Measurements from ENCODE around the gene SERPINB6. TPM values are rescaled to one million over a fixed set of nuclear protein-coding genes. Genes with fewer than 3 reads are reported as not detected.

The SERPINB6 gene
- total and polyA plus RNA-seq, 8 donors = 79.1 to 281 (median 156) TPM

DNA sequence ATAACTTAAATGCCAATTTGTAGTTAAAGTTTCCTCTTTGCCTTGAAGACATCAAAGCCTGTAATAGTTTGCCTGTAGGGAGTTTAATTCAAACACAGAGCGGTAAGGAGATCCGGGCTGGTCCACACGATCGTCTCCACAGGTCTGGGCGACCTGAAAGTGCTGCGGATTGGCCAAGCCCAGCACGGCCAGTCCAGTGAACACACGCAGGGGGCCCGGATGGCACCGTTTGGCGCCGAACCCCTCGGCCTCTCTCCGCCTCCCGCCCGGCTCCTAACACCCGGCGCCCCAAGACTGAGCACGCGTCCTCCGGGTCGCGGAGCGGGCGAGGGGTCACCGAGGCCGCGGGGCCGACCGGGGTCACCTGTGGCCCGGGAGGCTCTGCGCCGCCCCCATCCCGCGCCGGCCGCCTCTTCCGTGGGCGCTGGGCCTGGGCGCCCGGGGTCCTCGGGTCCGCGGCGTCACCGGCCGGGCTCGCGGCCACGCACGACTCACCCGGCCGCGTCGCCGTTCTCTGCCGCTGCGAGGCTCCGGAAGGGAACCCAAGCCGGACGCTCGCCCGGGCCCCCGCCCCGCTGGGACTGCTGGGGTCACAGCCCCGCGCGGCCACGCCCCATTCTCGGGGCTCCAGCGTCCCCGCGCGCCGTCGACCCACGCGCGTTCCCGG, 481 bp downstream of the SERPINB6 start:
- Histone ChIP-seq H3K9me3 (no peaks in the 10 kb centered on the region), H3K4me1 (peaks cover 15 to 53% (median 38%) of the 10 kb centered on the region in 4 donors), H3K27me3 (no peaks in the 10 kb centered on the region), H3K27ac (peak overlapping the region; percentile 97 to 99 (median 98)), H3K36me3 (peaks cover 0 to 3% (median 0%) of the 10 kb centered on the region in 4 donors), H3K4me3 (peak overlapping the region; percentile 57 to 89 (median 73))
- WGBS, 5 donors = 0 to 1% (median 0%) methylated on average over 34 to 80 of the region's 80 CpGs
- intact Hi-C loops (cut with DNase I; ENCODE audit: low total_unique reads) = no loop called here
- no peak for TF ChIP-seq POLR2A (IDR thresholded peaks at IDR 0.05)
- no peak for TF ChIP-seq EP300 (IDR thresholded peaks at IDR 0.05)
- TF ChIP-seq POLR2AphosphoS5 (IDR thresholded peaks at IDR 0.05) = no peak
- TF ChIP-seq CTCF (IDR thresholded peaks at IDR 0.05) = no peak
- DNase-seq = peak; percentile 78 to 83

- peak overlapping the region; percentile 57 to 89 (median 73) for H3K4me3 ChIP-seq
- intact Hi-C loops (cut with DNase I; ENCODE audit: low total_unique reads) = no loop called here
Measured at GRCh38 chr6:2970034-2970685, 1.2 kb downstream of the SERPINB6 start.

DNA sequence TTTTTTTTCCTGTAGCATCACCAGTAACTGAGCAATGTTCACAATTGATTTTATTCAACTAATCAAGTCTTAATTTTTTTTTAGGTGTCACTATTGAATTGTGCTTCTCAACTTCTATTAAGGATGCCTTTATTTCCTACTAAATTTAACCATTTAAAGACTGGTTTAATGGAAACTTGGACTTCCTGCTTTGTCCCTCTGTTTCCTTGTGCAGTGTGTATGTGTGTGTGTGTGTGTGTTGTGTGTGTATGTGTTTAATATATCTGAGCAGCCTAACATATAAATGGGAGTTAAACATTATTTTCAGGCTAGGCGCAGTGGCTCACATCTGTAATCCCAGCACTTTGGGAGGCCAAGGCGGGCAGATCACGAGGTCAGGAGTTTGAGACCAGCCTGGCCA, 1.8 kb downstream of the SERPINB6 start:
- WGBS, 5 donors = 69 to 81% (median 78%) methylated on average over 3 of the region's 3 CpGs
- H3K27me3 ChIP-seq = no peaks in the 10 kb centered on the region
- peaks cover 0 to 3% (median 0%) of the 10 kb centered on the region in 4 donors for H3K36me3 ChIP-seq
- H3K4me3 ChIP-seq = peak overlapping the region in 1 of 4 donors; percentile 74
- peak overlapping the region in 4 of 5 donors; percentile 17 to 99 (median 98) for H3K27ac ChIP-seq
- intact Hi-C loops (cut with DNase I; ENCODE audit: low total_unique reads) = no loop called here
- H3K4me1 ChIP-seq = peaks cover 15 to 64% (median 40%) of the 10 kb centered on the region in 4 donors
- no peak for DNase-seq
- TF ChIP-seq POLR2A (IDR thresholded peaks at IDR 0.05) (no peak), CTCF (IDR thresholded peaks at IDR 0.05) (no peak), POLR2AphosphoS5 (IDR thresholded peaks at IDR 0.05) (no peak), EP300 (IDR thresholded peaks at IDR 0.05) (no peak)
- H3K9me3 ChIP-seq = no peaks in the 10 kb centered on the region

More at GRCh38 chr6:2970034-2970685, 1.2 kb downstream of the SERPINB6 start:
- Histone ChIP-seq H3K36me3 (peaks cover 0 to 3% (median 0%) of the 10 kb centered on the region in 4 donors), H3K27ac (peak overlapping the region; percentile 66 to 99 (median 98)), H3K27me3 (no peaks in the 10 kb centered on the region), H3K9me3 (no peaks in the 10 kb centered on the region), H3K4me1 (peaks cover 15 to 58% (median 40%) of the 10 kb centered on the region in 4 donors)
- WGBS, 5 donors = 24 to 31% (median 26%) methylated on average over 10 of the region's 10 CpGs
- TF ChIP-seq EP300 (IDR thresholded peaks at IDR 0.05) = no peak
- no peak for TF ChIP-seq POLR2AphosphoS5 (IDR thresholded peaks at IDR 0.05)
- no peak for TF ChIP-seq CTCF (IDR thresholded peaks at IDR 0.05)
- no peak for TF ChIP-seq POLR2A (IDR thresholded peaks at IDR 0.05)
- no peak for DNase-seq

- intact Hi-C loops (cut with DNase I; ENCODE audit: low total_unique reads) = no loop called here
- peaks cover 0 to 3% (median 0%) of the 10 kb centered on the region in 4 donors for H3K36me3 ChIP-seq
- TF ChIP-seq EP300 (IDR thresholded peaks at IDR 0.05) (no peak), POLR2AphosphoS5 (IDR thresholded peaks at IDR 0.05) (no peak), CTCF (IDR thresholded peaks at IDR 0.05) (no peak), POLR2A (IDR thresholded peaks at IDR 0.05) (no peak)
- no peak for DNase-seq
- WGBS, 5 donors = 58 to 75% (median 64%) methylated on average over 8 of the region's 8 CpGs
- peak overlapping the region in 4 of 5 donors; percentile 3 to 99 (median 98) for H3K27ac ChIP-seq
- H3K27me3 ChIP-seq = no peaks in the 10 kb centered on the region
- peaks cover 15 to 67% (median 44%) of the 10 kb centered on the region in 4 donors for H3K4me1 ChIP-seq
- H3K4me3 ChIP-seq = peak overlapping the region in 1 of 4 donors; percentile 23
- H3K9me3 ChIP-seq = no peaks in the 10 kb centered on the region
Measured at GRCh38 chr6:2968600-2969135, 2.7 kb downstream of the SERPINB6 start.

Data from stomach (tissue), 9 donors.